ENCODE results near the gene CRADD. TPM values are rescaled to one million over a fixed set of nuclear protein-coding genes. Genes with fewer than 3 reads are reported as not detected.

Gene CRADD
- total RNA-seq, 1 experiment from 2014 or later = 14.3 TPM

DNA sequence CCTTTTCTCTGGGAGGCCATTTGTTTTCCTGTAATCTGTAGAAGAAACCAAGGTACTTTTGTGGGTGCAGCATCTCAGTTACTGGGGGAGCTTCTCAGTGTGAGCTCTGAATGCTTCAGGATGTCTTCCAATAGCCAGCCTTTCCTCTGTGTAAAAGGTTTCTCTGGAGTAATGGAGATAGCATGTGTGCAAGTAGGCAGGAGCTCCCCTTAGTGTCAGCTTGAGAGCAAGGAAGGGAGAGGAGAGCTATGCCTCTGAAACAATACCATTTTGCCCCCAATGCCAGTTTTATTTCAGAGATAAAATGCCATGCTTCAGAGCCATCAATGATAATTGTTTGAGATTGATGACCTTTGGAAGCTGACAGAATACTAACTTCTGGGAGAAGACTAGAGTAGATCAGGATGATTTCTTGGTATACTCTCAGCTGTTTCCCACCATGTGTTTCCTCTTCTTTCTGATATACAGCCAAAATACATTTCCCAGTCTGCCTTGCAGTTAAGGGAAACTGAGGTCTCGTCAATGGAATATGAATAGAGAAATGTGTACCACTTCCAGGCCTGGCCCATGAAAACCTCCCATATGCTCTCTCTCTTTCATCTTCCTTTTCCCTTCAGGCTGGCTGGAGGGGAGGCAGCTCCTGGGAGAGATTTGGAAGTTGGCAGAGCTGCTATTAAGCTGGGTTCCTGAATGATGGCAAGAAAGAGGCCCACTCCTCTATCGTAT is 125.7 kb downstream of the CRADD start:
- DNase-seq (ENCODE audit: low read depth in 1 of 2, low spot score in 2 of 2) = no peak
- Histone ChIP-seq H3K27me3 (replicated peaks) (no peaks in the 10 kb centered on the region), H3K4me1 (replicated peaks) (peaks cover 26% of the 10 kb centered on the region), H3K27ac (no peak overlapping the region), H3K9me3 (replicated peaks) (no peaks in the 10 kb centered on the region), H3K4me3 (no peak overlapping the region), H3K36me3 (no peaks in the 10 kb centered on the region)

DNA sequence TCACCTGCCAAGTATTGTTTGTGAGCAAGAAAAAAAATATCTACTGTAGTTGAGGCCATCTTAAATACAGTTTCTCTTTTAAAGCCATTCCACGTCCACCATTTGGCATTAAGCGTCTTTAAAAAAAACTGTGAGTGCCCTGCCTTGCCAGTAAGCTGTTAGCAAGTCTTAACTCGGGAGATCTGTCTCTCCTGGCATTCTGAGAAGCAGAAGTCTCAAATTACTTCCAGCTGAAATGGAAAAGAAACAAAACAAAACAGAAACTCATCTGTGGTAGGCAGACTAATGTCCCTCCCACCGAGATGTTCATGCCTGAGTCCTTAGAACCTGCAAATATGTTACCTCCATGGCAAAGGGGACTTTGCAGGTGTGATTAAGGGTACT is 126.2 kb downstream of the CRADD start:
- no peaks in the 10 kb centered on the region for H3K36me3 ChIP-seq
- no peak overlapping the region for H3K27ac ChIP-seq
- H3K27me3 ChIP-seq (replicated peaks) = no peaks in the 10 kb centered on the region
- no peak for DNase-seq (ENCODE audit: low read depth in 1 of 2, low spot score in 2 of 2)
- no peak overlapping the region for H3K4me3 ChIP-seq
- H3K9me3 ChIP-seq (replicated peaks) = no peaks in the 10 kb centered on the region
- peaks cover 26% of the 10 kb centered on the region for H3K4me1 ChIP-seq (replicated peaks)

DNA sequence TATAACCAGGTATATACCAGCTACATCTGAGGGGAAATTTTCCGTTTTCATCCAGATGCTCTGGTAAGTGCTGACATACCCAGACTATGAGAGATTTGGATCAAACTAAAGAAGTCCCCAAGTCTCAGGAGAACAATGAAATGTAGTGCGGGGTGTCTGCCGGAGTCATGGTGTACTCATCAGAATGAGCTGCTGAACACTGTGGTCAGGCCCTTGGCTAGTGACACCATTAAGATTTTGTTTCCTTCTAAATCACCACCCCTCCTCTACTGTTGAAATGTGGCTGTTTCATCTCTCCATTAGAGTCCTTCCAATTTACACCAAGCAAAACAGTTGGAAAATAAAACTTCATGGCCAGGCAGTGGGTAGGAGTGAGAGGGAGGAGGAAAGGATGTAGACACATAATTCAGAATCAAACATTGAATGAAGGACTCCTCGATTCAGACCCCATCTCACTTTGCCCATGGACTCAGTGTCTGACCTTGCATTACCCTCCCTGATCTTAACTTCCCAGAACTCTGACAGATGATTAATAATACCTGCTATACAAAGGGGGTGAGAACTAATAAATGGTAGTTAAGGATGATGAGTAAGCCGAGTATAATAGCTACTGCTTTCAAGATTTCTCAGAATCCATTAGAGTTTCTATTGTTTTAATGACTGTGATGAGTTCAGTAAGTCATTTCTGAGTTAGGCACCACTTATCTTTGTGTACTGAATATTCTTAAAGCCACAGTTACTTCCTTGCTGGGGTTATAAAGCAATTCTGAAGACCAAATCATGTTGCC is 127.4 kb downstream of the CRADD start:
- H3K4me1 ChIP-seq (replicated peaks) = peaks cover 27% of the 10 kb centered on the region
- H3K4me3 ChIP-seq = no peak overlapping the region
- H3K27me3 ChIP-seq (replicated peaks) = no peaks in the 10 kb centered on the region
- H3K36me3 ChIP-seq = no peaks in the 10 kb centered on the region
- H3K27ac ChIP-seq = peak overlapping the region; percentile 13; the same call in 1 of the 2 replicates
- H3K9me3 ChIP-seq (replicated peaks) = no peaks in the 10 kb centered on the region
- DNase-seq (ENCODE audit: low read depth in 1 of 2, low spot score in 2 of 2) = no peak

DNA sequence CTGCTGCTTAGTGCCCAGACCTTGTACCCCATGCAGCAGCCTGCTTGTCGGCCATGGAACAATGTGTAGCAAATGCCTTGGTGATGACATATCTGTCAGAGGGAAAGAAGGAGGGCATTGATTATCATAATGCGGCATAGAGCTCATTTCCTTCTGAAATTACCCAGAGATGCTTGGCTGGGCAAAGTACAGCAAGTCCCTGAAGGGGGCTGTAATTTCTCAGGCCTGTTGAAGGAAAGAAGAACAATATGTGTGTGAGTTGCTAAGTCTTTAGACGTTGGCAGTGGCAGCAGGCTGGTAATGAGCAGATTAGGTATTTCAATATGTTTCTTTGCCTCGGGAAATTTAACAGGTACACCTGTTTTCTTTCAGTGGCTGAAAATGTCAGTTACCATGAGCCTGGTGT is 128.6 kb downstream of the CRADD start:
- H3K9me3 ChIP-seq (replicated peaks) = no peaks in the 10 kb centered on the region
- no peak overlapping the region for H3K4me3 ChIP-seq
- H3K4me1 ChIP-seq (replicated peaks) = peaks cover 34% of the 10 kb centered on the region
- no peak for DNase-seq (ENCODE audit: low read depth in 1 of 2, low spot score in 2 of 2)
- no peaks in the 10 kb centered on the region for H3K36me3 ChIP-seq
- no peaks in the 10 kb centered on the region for H3K27me3 ChIP-seq (replicated peaks)
- H3K27ac ChIP-seq = no peak overlapping the region

DNA sequence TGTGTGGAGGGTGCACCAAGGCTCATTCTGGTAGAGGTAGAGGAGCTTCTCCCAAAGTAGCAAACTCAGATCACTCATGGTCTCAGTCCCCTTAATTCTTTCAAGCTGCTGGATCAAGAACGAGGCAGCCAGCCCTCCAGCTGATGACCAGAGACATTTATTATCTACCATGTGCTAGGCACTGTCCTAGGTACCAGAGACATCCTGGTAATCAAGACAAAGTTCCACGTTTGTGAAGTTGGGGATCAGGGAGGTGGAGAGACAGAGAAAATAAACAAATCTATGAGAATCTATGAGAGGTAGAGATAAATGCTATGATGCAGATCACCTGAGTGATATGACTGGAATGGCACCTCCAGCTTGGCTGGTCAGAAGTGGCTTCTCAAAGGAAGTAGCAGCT is 130.2 kb downstream of the CRADD start:
- no peaks in the 10 kb centered on the region for H3K9me3 ChIP-seq (replicated peaks)
- peaks cover 38% of the 10 kb centered on the region for H3K4me1 ChIP-seq (replicated peaks)
- no peaks in the 10 kb centered on the region for H3K27me3 ChIP-seq (replicated peaks)
- H3K4me3 ChIP-seq = no peak overlapping the region
- no peaks in the 10 kb centered on the region for H3K36me3 ChIP-seq
- no peak for DNase-seq (ENCODE audit: low read depth in 1 of 2, low spot score in 2 of 2)
- H3K27ac ChIP-seq = no peak overlapping the region

DNA sequence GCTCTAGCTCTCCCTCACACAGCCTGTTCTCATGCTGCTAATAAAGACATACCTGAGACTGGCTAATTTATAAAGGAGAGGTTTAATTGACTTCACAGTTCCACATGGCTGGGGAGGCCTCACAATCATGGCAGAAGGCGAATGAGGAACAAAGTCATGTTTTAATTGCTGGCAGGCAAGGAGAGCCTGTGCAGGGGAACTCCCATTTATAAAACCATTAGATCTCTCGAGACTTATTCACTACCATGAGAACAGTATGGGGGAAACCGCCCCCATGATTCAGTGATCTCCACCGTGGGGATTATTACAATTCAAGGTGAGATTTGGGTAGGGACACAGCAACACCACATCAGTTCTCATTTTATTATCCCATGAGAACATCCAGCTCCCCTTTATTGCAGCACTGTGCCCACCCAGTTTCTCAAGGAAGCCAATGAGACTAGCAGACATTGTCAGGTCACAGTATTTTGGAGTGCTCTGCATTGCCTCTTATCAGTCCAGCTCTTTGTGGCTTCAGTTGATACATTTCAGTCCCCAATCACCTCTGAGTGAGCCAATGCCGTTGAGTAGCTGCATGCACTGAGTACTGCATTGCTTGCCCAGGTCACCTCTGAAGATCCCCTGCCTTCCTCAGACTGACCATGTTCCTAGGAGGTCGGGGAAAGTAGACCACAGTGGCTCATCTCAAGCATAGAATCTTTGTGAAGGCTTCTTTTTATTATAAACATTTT is 131.2 kb downstream of the CRADD start:
- Histone ChIP-seq H3K27ac (no peak overlapping the region), H3K4me1 (replicated peaks) (peaks cover 29% of the 10 kb centered on the region), H3K9me3 (replicated peaks) (no peaks in the 10 kb centered on the region), H3K27me3 (replicated peaks) (no peaks in the 10 kb centered on the region), H3K36me3 (no peaks in the 10 kb centered on the region), H3K4me3 (no peak overlapping the region)
- no peak for DNase-seq (ENCODE audit: low read depth in 1 of 2, low spot score in 2 of 2)

DNA sequence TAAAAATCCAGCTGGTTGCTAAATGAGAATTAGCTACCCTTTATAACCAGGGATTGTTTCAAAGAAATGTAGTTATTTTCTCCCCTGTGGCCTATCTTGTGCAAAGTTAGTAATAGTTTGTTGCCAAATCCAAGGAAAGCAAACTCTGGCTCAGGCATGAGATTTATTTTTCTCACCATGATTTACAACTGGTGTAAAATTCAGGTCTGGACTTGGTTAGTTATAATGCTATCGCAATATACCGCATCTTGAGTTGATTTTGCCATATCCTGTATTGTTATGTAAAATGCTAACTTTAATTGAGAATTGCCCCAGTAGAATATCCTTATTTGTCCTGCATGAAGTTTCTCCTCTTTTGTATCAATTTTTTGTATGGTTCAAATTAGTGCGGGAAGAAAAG is 135.5 kb downstream of the CRADD start:
- no peak for DNase-seq (ENCODE audit: low read depth in 1 of 2, low spot score in 2 of 2)
- Histone ChIP-seq H3K27ac (no peak overlapping the region), H3K27me3 (replicated peaks) (no peaks in the 10 kb centered on the region), H3K4me1 (replicated peaks) (peaks cover 11% of the 10 kb centered on the region), H3K4me3 (no peak overlapping the region), H3K9me3 (replicated peaks) (no peaks in the 10 kb centered on the region), H3K36me3 (no peaks in the 10 kb centered on the region)

DNA sequence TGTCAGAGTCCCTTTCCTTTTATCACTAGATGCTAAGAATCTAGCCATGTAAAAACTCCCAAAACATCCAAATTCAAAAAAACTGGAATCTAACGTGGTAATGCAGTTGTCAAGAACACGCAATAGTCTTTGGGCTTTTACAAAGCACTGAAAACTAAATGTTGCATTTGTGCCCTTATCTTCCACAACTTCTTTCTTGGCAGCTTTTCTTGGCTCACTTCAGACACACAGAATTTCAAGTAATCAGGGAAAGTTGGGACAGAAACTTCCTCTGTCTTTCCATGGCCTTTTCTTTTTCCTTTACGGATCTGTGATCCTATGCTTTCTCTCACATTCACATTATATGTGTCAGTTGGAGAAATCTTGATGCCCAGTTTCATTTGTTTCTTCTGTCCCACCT is 136.0 kb downstream of the CRADD start:
- peaks cover 11% of the 10 kb centered on the region for H3K4me1 ChIP-seq (replicated peaks)
- no peak overlapping the region for H3K27ac ChIP-seq
- DNase-seq (ENCODE audit: low read depth in 1 of 2, low spot score in 2 of 2) = no peak
- no peaks in the 10 kb centered on the region for H3K9me3 ChIP-seq (replicated peaks)
- H3K36me3 ChIP-seq = no peaks in the 10 kb centered on the region
- H3K4me3 ChIP-seq = no peak overlapping the region
- no peaks in the 10 kb centered on the region for H3K27me3 ChIP-seq (replicated peaks)

DNA sequence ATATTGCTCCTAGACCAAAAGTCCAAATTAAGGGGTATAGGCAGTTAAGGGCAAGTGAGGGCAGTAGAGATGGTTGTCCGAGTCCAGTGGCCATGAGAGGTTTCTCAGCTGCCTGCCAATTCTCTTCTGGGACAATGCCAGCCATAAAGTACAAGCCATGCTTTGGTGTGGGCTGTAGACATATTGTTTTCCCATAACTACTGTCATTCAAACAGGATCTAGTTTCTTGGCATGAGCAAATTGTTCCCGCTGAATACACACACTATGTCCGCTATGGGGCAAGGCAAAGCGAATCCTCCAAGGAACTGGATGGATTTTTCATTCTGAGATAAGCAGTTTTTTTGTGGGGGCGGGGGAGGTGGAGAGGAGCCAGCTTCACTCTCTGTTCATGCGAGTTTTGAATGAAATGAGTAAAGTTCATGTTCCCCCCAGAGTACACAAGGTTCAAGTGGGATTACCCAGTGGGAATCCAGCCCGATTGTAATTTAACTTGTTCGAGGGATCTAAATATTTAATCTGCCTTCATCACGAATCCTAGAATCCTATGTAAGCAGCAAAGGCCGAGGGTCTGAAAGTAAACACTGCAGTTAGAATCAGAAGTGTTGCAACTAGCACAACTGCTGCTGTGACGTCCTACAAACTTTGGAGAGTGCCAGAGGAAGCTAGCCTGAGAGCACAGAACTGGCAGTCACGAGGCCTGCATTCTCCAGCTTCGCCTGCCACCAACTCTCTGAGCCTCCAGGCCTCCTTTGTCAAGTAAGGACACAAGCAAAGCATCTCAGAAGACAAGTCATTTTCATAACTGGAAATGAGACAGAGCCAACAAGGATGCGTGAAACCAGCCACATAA is 137.0 kb downstream of the CRADD start:
- H3K36me3 ChIP-seq = no peaks in the 10 kb centered on the region
- H3K27ac ChIP-seq = no peak overlapping the region
- no peak overlapping the region for H3K4me3 ChIP-seq
- H3K27me3 ChIP-seq (replicated peaks) = no peaks in the 10 kb centered on the region
- DNase-seq (ENCODE audit: low read depth in 1 of 2, low spot score in 2 of 2) = no peak
- no peaks in the 10 kb centered on the region for H3K9me3 ChIP-seq (replicated peaks)
- peaks cover 18% of the 10 kb centered on the region for H3K4me1 ChIP-seq (replicated peaks)

DNA sequence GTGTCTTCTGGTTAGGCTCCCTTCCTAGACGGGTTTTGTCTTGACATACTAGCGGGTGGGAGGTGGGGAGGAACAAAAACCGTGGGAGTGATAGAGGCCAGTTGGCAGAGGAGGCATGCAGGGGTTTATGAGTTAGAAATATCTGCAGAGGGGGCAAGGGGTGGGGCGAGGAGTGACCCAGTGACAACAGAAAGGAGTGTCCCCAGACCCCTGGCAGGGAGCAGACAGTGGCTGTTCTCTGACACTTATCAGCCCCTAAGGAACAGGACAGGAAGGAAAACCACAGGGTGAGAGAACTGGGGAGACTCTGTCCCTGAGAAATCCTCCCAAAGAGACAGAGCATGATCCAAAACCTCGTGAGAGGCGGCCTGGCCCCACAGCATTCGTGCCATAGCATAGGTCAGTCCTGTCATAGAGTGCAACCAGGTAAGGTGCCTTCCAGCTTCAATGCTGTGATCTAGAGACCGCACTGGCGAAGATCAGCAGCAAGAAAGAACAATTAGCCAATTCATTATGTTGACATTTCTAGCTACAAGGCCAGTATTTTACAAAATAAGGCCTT is 141.4 kb downstream of the CRADD start:
- no peak overlapping the region for H3K4me3 ChIP-seq
- no peaks in the 10 kb centered on the region for H3K36me3 ChIP-seq
- no peaks in the 10 kb centered on the region for H3K27me3 ChIP-seq (replicated peaks)
- no peaks in the 10 kb centered on the region for H3K9me3 ChIP-seq (replicated peaks)
- H3K4me1 ChIP-seq (replicated peaks) = peaks cover 14% of the 10 kb centered on the region
- H3K27ac ChIP-seq = no peak overlapping the region
- DNase-seq (ENCODE audit: low read depth in 1 of 2, low spot score in 2 of 2) = no peak

DNA sequence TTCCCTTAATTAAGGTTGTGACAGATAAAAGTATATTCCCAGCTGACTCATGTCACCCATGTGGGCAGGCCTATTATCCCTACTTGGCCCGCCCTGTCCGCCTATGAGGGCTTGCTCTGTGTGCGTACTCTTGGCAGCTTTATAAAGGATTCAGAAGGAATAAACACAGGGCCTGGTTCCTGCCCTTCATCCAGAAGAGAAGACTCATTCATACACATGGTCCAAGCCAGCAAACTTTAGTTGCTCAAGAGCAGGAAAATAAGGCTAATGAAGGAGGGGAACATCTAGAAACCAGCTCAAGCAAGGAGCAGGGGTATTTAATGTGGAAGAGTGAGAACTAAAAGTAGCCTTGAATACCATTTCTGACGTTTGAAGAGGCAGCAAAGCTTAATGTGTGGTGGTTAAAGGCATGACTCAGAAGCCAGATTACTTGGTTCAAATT is 141.9 kb downstream of the CRADD start:
- Histone ChIP-seq H3K4me3 (no peak overlapping the region), H3K27me3 (replicated peaks) (no peaks in the 10 kb centered on the region), H3K36me3 (no peaks in the 10 kb centered on the region), H3K9me3 (replicated peaks) (no peaks in the 10 kb centered on the region), H3K4me1 (replicated peaks) (peaks cover 19% of the 10 kb centered on the region), H3K27ac (peak overlapping the region; percentile 39; the same call in 1 of the 2 replicates)
- DNase-seq (ENCODE audit: low read depth in 1 of 2, low spot score in 2 of 2) = peak; percentile 47 to 55

DNA sequence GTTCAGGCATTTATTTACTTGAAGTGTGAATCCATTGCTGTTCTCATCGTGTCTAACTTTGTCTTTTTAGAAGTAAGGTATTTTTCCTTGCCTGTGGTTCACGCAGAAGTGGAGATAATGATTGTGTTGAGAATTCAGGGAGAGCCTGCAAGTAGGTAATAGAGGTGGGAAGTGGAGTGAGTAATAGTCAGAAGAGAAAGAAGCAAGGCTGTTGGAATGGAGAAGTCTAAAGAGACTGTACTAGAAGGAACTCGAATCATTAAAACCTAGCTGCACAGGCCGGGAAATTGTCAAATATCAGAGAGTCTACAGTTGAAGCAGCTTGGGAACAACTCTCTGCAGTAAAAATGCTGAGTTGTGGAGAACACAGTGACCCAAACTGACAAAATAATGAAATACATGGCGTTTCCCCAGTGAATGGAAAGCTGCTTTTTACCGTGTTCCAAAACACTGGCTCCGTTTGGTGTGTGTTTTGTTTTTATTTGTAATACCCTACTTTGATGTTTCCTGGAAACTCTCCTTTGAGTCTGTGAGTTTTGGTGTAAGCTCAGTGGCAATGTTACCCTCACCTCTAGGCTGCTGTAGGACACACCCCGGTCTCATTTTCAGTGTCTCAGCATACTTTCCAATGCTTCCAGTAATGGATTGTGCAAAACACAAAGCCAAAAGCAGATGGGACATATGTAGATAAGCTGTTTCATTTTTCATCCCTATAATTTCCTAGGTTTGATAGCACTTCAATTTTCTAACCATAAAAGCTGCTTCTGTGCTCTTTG is 146.6 kb downstream of the CRADD start:
- H3K27me3 ChIP-seq (replicated peaks) = no peaks in the 10 kb centered on the region
- H3K4me3 ChIP-seq = no peak overlapping the region
- H3K36me3 ChIP-seq = no peaks in the 10 kb centered on the region
- peak in 1 of 2 experiments; percentile 7 for DNase-seq (ENCODE audit: low read depth in 1 of 2, low spot score in 2 of 2)
- no peak overlapping the region for H3K27ac ChIP-seq
- peaks cover 33% of the 10 kb centered on the region for H3K4me1 ChIP-seq (replicated peaks)
- no peaks in the 10 kb centered on the region for H3K9me3 ChIP-seq (replicated peaks)

Data from SJSA1 (cell line).